Activated CD8-positive, alpha-beta memory T cell treated with anti-CD3 and anti-CD28 coated beads, Interleukin-2, amount 50 U/mL, for 1 hour (primary cell): Measurements from ENCODE around the gene STXBP4.

Experiments used
- DNase-seq: peaks from one replicate; pipeline ENCODE4 v3.0.0-alpha.2; 2020; ENCODE audit errors: extremely low read depth

The STXBP4 gene

DNA sequence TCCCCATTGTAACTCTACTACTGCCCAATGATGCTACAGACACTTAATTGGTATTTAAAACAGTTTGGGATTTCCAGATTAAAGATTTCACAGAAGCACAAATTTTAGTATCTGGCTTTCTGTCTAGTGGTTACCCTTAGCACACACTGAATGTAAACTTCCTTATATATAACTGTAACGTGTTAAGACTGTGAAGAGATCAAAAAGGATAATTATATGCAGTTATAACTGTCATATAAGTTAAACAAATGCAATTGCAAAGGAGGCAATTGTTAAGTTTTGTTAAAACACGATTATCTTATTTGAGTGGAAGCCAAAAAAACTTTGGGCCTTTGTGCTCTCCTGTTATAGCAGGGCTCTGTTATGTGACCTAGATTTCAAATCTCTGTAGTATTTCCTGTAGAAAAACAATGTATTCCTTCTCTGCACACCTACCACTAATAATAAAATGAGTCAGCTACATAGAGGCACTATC, 147.9 kb downstream of the STXBP4 start:
- DNase-seq = no peak

DNA sequence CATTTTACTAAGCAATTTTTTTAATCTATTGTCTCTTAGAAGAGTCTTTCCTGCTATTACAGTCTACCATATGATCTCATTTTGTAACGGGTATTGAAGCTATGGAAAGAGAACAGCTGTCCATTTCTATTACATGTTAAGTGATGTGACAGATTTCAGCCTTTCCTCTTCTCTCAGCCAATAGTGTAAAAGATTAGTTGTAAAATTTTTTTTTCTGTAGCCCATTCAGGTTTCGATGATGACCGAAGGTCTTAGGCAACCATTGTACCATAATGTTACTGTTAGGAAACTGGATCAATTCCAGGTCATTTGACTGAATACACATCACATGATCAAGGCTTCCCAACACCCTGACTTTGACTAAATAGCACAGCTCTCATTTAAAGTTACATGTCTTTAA, 148.6 kb downstream of the STXBP4 start:
- DNase-seq = no peak

DNA sequence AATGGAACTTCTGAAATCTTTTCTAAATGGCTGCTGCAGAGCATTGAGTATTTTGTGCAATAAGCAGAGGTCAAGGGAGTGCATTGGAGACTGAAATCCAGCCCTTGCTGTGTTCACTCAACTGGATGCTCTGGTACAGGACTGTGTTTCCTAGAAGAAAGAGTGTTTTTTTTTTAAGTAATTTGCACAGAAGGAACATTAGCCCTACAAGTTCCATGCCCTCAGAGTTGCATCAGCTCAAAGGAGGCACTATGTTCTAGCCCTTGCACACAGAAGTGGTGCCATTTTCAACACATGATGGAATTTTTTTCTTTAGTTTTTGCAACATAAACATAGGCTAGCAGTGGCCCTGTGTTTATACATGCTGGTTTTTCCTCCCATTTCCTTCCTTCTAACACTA, 152.1 kb downstream of the STXBP4 start:
- no peak for DNase-seq

GRCh38 chr17:55121268-55121667, 152.7 kb downstream of the STXBP4 start:
- DNase-seq = no peak

- no peak for DNase-seq
Measured at GRCh38 chr17:55122114-55122513, 153.5 kb downstream of the STXBP4 start.

- no peak for DNase-seq
Measured at GRCh38 chr17:55124730-55125360, 156.3 kb downstream of the STXBP4 start.

DNA sequence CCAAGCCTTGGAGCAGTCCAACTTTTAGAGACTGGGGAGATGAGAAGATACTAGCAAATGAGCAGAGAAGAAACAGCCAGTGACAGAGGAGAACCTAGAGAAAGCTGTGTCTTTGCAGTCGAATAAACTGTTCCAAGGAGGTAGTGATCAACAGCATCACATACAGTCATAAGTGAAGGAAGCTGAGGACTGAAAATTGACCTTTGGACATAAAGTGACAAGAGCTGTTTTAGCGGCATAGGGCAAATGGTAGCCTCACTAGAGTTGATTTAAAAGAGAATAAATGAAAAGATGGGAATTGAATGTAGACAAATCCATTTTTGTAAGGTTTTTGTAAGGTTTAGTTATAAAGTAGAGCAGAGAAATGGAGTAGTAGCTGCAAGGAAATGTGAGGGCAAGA, 165.0 kb downstream of the STXBP4 start:
- DNase-seq = no peak

- DNase-seq = no peak
Measured at GRCh38 chr17:55134486-55135157, 166.1 kb downstream of the STXBP4 start.

DNA sequence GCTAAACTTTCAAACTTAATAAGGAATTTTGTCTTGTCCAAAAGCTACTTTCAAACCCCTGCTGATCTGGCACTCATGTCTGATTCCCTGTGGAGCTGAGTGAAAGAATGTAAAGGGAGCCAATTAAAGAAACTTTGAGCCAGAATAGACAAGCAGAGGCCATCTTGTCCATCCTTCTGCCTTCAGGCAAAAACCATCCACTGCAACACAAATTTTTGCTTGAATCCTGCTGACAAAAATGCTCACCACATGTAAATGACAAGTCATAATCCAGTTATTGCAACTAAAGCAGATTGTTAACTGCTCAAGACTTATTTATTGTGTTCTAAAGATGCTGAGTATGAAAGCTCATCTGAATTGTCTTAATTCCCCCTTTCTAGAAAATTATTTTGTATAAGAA, 172.2 kb downstream of the STXBP4 start:
- DNase-seq = no peak

DNA sequence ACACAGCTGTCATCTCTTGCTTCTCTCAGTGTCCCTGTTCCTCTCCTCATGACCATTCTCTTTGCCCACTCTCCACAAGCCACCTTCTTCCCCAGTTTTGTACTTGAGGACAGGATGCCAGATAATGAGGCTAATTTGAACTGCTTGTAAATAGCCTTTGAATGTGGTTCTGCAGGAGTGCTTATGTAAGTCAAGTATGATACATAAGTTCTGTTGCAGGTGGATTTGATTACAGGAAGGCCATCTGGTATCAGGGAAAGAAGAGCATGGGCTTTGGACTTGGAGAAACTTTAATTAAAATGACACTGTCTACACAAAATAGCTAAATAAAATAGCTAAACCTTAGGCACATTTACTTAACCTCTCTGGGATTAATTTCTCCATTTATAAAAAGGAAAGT, 176.0 kb downstream of the STXBP4 start:
- DNase-seq = no peak

GRCh38 chr17:55149485-55149884, 180.9 kb downstream of the STXBP4 start:
- no peak for DNase-seq

DNA sequence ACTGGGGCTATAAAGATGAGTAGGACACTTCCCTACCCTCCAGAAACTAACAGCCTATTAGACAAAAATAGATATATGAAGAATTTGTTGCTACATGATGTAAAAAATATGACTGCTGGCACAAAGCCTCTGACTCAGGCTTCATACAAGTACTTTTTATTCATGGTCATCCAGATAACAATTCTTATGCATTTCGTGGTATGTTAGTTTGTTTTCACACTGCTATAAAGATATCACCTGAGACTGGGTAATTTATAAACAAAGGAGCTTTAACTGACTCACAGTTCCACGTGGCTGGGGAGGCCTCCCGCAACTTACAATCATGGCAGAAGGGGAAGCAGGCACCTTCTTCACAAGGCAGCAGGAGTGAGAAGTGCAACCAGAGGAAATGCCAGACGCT, 183.7 kb downstream of the STXBP4 start:
- DNase-seq = no peak

GRCh38 chr17:55154101-55154500, 185.5 kb downstream of the STXBP4 start:
- DNase-seq = no peak

GRCh38 chr17:55155856-55156560, 187.4 kb downstream of the STXBP4 start:
- no peak for DNase-seq

DNA sequence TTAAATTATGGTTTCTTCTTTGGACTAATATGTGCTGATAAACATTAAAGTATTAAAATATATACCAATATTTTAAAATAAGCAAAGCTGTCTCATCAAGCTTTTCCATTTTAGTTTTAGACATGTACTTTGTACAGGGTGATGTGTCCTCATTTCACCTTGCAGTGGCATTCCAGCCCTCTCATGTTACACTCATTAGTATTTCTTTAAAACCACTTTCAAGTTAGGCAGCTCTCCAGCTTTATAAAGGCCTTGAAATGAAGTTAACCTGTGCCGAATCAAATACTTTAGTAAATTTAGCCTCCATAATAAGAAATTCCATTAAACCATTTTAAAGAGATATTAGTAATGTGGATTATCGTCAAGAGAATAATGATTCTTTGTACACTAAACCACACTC, 188.6 kb downstream of the STXBP4 start:
- DNase-seq = no peak

GRCh38 chr17:55158439-55158838, 189.9 kb downstream of the STXBP4 start:
- no peak for DNase-seq

GRCh38 chr17:55159251-55159650, 190.7 kb downstream of the STXBP4 start:
- DNase-seq = no peak

DNA sequence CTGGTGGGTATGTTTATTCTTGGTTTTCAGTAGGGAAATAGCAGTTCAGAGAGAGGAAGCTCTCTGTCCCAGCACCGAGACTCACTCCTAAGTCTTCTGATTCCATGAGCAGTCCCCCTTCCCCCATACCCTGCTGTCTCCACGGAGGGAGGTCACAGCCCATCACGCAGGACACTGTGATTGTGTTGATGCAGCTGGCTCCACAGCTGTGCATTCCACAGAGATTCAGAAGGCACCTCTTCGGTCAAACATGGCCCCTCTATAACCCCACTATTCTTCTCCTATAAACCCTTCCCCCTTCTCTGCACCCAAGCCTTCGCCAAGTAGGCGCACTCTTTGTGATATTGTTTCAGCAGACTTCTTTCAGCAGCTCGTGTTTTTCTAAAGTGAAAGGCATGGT, 191.9 kb downstream of the STXBP4 start:
- DNase-seq = no peak

DNA sequence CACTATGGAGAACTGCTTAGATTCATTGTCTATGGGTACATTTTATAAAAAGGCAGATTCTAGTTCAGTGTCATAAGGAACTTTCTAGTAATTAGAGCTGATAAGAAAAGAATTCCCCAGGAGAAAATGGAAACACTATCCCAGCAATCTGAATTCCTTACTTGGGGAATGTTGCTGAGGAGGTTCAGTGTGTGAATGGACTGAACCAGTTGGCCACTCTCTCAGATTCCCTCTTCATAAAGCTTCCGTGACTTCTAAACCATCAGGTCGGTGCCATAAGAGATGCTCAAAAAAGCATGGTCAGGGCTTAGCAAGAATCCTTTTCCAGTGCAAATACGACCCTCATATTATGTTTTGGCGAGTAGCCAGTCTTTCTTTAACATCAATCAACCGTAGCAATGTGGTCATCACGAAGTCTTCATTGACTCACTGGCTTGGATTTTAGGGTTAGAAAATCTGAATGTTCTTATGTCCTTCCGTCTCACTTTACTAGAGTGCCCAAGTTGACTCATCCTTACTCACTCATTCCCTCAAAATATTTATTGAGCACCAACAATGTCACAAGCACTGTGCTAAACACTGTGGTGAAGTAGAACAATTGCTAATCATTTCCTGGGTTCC, 193.5 kb downstream of the STXBP4 start:
- DNase-seq = no peak

- DNase-seq = no peak
Measured at GRCh38 chr17:55162556-55162946, 194.0 kb downstream of the STXBP4 start.

DNA sequence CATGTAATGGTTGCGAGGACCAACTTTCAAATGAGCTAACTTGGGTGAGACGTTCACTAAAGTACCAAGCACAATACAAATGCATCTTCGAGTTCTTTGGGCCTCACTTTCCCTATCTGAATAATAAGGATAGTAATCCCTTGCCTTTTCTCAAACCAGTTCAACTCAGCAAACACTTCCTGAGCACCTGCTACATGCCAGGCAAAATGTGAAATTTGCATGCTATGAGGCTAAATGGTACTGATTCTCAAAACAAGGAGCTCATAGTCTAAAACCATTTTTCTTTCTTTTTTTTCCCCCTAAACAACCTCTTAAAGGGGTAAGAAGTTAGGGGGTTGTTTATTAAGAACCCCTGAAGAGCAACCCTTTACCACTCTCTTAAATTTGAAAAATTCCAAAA, 194.8 kb downstream of the STXBP4 start:
- DNase-seq = no peak

DNA sequence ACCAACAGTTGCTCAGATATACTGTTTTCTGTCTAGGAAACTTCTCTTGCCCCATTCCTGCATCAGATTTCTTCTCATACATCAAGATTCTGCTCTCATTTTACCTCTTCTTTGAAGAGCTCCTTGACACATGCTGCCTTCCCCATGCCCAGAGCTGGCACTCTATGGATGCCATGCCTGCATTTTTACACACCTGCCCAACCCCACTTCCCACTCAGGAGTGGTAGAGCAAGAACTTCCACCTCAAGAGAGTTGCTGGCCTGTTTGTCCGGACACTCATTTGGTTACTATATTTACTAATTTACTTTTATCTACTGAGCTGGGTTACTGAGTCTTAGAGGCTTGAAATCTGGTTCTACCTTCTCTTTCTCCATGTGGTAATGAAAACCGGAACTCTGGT, 197.9 kb downstream of the STXBP4 start:
- no peak for DNase-seq
